Panc1 (cell line): ENCODE results near the gene SAMD14.

ENCODE experiments used
- CTCF ChIP-seq: fragments of 450-650 bp; IDR thresholded peaks from 2 replicates; pipeline ENCODE4 v1.5.1; 2017; ENCODE audit warnings: mild to moderate bottlenecking
- SIN3A ChIP-seq: IDR thresholded peaks from 2 replicates; pipeline ENCODE4 v1.6.1; 2012; ENCODE audit warnings: low read depth, mild to moderate bottlenecking, low read length, moderate library complexity, borderline replicate concordance; ENCODE audit not compliant: insufficient read depth

GRCh38 chr17:50105811-50106210 lies 24.1 kb downstream of the SAMD14 start:
- TF ChIP-seq CTCF (no peak), SIN3A (no peak)
